Fibroblast of lung (primary cell): ENCODE results near the gene DSTN. TPM values are rescaled to one million over a fixed set of nuclear protein-coding genes. Genes with fewer than 3 reads are reported as not detected.

Source experiments
- DNase-seq, 2 donors: peaks; one replicate each; pipeline versions ENCODE4 v3.0.0 to v3.0.0-alpha.2; 2010; ENCODE audit warnings: low read depth in 2 of 2
- H2AFZ ChIP-seq: 2 replicates; pipeline ENCODE4 v1.5.1; 2012; ENCODE audit warnings: low read length, control low read depth, inconsistent platforms
- H3K27ac ChIP-seq: 2 replicates; pipeline ENCODE4 v1.5.1; 2011; ENCODE audit warnings: low read length, control low read depth; ENCODE audit not compliant: insufficient read depth
- H3K27me3 ChIP-seq: 2 replicates; pipeline ENCODE4 v1.5.1; 2011; ENCODE audit warnings: mild to moderate bottlenecking, low read length; ENCODE audit not compliant: control insufficient read depth, insufficient read depth
- H3K36me3 ChIP-seq: 2 replicates; pipeline ENCODE4 v1.5.1; 2011; ENCODE audit warnings: low read length; ENCODE audit not compliant: control insufficient read depth, insufficient read depth
- H3K4me1 ChIP-seq: 2 replicates; pipeline ENCODE4 v1.5.1; 2011; ENCODE audit warnings: low read length; ENCODE audit not compliant: control insufficient read depth, insufficient read depth; ENCODE audit errors: extremely low read depth
- H3K4me2 ChIP-seq: 2 replicates; pipeline ENCODE4 v1.5.1; 2011; ENCODE audit warnings: low read length, control low read depth; ENCODE audit not compliant: insufficient read depth; ENCODE audit errors: extremely low read depth
- H3K4me3 ChIP-seq, 4 experiments: fragments of 200-600 bp in 1 of 4; sonication (generic) in 1 of 4; replicated peaks in 1 of 4; 2 replicates each; pipeline ENCODE4 v1.5.1; 2011 to 2016; ENCODE audit warnings: low read length in 4 of 4, low read depth in 3 of 4, mild to moderate bottlenecking in 3 of 4, control low read depth in 2 of 4, inconsistent platforms in 1 of 4, mixed read lengths in 1 of 4; ENCODE audit not compliant: insufficient read depth in 1 of 4; ENCODE audit errors: control extremely low read depth in 1 of 4
- H3K79me2 ChIP-seq: 2 replicates; pipeline ENCODE4 v1.5.1; 2012; ENCODE audit warnings: mild to moderate bottlenecking, low read length, inconsistent platforms; ENCODE audit not compliant: control insufficient read depth, insufficient read depth
- H3K9ac ChIP-seq: 2 replicates; pipeline ENCODE4 v1.5.1; 2011; ENCODE audit warnings: mild to moderate bottlenecking, low read length, control low read depth; ENCODE audit not compliant: insufficient read depth
- H3K9me3 ChIP-seq: 2 replicates; pipeline ENCODE4 v1.5.1; 2012; ENCODE audit warnings: low read depth, low read length; ENCODE audit not compliant: control insufficient read depth, insufficient read depth
- H4K20me1 ChIP-seq: 2 replicates; pipeline ENCODE4 v1.5.1; 2011; ENCODE audit warnings: low read length; ENCODE audit not compliant: control insufficient read depth, insufficient read depth; ENCODE audit errors: extremely low read depth
- EZH2 ChIP-seq: IDR thresholded peaks from 2 replicates; pipeline ENCODE4 v1.5.1; 2012; ENCODE audit warnings: low read length, control low read depth, mild to moderate bottlenecking; ENCODE audit errors: missing control alignments
- polyA plus RNA-seq, 2 donors: library from polyadenylated mRNA; depleted of rRNA in 1 of 2; stranded (reverse) in 1 of 2; unstranded in 1 of 2; fragments of >200 nt; gene quantifications; 2 replicates each; pipeline ENCODE4 v1.2.1, GENCODE V29; 2011 to 2012; ENCODE audit warnings: missing spikeins in 1 of 2
- total RNA-seq: library from RNA; depleted of rRNA; stranded (reverse); fragments of >200 nt; gene quantifications from 2 replicates; pipeline ENCODE4 v1.2.1, GENCODE V29; 2014
- TF ChIP-seq, protein P1 (sequence below), 2 donors: IDR thresholded peaks in 1 of 2; conservative IDR thresholded peaks in 1 of 2; 1 replicate in 1 of 2; 2 replicates in 1 of 2; pipeline ENCODE4 v1.5.1; 2011 to 2012; ENCODE audit warnings: low read length in 2 of 2, control low read depth in 1 of 2, inconsistent platforms in 1 of 2, low read depth in 1 of 2, mild to moderate bottlenecking in 1 of 2

DSTN gene
- total and polyA plus RNA-seq, 2 donors (not counting 1 experiment from before 2014, with no cell fraction given): 289 to 737 TPM

DNA sequence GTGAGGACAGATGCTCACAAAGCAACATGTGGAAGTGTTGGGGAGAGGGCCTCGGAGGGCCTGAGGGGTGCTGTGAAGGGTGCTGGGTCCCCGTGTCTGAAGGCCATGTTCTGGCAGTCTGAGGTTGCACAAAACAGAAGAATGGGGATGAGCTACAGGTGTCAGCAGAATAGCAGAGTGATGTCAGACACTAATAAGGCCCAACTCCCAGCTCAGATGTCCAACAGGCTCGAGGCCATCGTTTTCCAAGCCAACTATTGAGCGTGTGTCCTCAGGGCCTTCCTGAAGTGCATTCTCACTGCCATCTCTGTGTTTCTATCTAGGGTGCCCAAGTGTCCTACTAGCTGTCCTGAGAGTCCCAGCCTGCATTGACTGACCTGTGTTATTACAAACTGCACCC is 46.5 kb upstream of the DSTN start:
- H2AFZ ChIP-seq: no peak overlapping the region
- H3K4me1 ChIP-seq: no peaks in the 10 kb centered on the region
- DNase-seq: no peak
- H4K20me1 ChIP-seq: no peaks in the 10 kb centered on the region
- no peaks in the 10 kb centered on the region for H3K27me3 ChIP-seq
- H3K9ac ChIP-seq: no peak overlapping the region
- TF ChIP-seq, protein P1, sequence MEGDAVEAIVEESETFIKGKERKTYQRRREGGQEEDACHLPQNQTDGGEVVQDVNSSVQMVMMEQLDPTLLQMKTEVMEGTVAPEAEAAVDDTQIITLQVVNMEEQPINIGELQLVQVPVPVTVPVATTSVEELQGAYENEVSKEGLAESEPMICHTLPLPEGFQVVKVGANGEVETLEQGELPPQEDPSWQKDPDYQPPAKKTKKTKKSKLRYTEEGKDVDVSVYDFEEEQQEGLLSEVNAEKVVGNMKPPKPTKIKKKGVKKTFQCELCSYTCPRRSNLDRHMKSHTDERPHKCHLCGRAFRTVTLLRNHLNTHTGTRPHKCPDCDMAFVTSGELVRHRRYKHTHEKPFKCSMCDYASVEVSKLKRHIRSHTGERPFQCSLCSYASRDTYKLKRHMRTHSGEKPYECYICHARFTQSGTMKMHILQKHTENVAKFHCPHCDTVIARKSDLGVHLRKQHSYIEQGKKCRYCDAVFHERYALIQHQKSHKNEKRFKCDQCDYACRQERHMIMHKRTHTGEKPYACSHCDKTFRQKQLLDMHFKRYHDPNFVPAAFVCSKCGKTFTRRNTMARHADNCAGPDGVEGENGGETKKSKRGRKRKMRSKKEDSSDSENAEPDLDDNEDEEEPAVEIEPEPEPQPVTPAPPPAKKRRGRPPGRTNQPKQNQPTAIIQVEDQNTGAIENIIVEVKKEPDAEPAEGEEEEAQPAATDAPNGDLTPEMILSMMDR (conservative IDR thresholded peaks at IDR 0.05 in 1 of 2, IDR thresholded peaks at IDR 0.05 in 1 of 2; ENCODE audit: low read depth in 1 of 2, low read length in 2 of 2): no peak
- TF ChIP-seq EZH2: no peak
- no peak overlapping the region for H3K27ac ChIP-seq
- no peaks in the 10 kb centered on the region for H3K9me3 ChIP-seq
- no peaks in the 10 kb centered on the region for H3K79me2 ChIP-seq
- H3K36me3 ChIP-seq: no peaks in the 10 kb centered on the region
- no peak overlapping the region for H3K4me3 ChIP-seq
- no peak overlapping the region for H3K4me2 ChIP-seq

DNA sequence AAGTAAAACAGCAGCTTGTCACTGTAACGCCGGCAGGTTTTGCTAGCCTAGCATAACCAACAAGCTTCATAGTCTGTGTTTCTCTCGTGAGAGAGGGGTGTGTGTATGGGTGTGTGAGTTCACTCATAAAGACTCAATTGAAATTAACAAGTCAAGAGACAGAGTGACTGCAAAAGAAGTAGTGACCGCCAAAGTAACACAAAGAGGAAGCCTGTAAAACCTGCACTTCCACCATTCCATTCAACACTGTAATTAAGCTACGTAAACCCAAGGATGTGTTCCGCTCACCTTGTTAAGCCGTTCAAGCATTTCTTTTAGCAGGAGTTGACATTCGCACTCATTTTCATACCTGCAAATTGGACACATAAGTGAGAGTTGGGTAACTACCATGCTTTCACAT is 45.3 kb upstream of the DSTN start:
- H3K36me3 ChIP-seq: no peaks in the 10 kb centered on the region
- H4K20me1 ChIP-seq: no peaks in the 10 kb centered on the region
- TF ChIP-seq EZH2: no peak
- TF ChIP-seq, protein P1 (conservative IDR thresholded peaks at IDR 0.05 in 1 of 2, IDR thresholded peaks at IDR 0.05 in 1 of 2; ENCODE audit: low read depth in 1 of 2, low read length in 2 of 2): no peak
- no peak overlapping the region for H3K9ac ChIP-seq
- no peak overlapping the region for H3K4me3 ChIP-seq
- H2AFZ ChIP-seq: no peak overlapping the region
- H3K27me3 ChIP-seq: no peaks in the 10 kb centered on the region
- H3K4me1 ChIP-seq: no peaks in the 10 kb centered on the region
- H3K4me2 ChIP-seq: no peak overlapping the region
- no peak for DNase-seq
- H3K9me3 ChIP-seq: no peaks in the 10 kb centered on the region
- no peaks in the 10 kb centered on the region for H3K79me2 ChIP-seq
- no peak overlapping the region for H3K27ac ChIP-seq

GRCh38 chr20:17525132-17525531 is 44.7 kb upstream of the DSTN start:
- no peak for TF ChIP-seq EZH2
- TF ChIP-seq, protein P1 (conservative IDR thresholded peaks at IDR 0.05 in 1 of 2, IDR thresholded peaks at IDR 0.05 in 1 of 2; ENCODE audit: low read depth in 1 of 2, low read length in 2 of 2): no peak
- Histone ChIP-seq H3K27me3 (no peaks in the 10 kb centered on the region), H4K20me1 (no peaks in the 10 kb centered on the region), H3K9me3 (no peaks in the 10 kb centered on the region), H3K4me2 (no peak overlapping the region), H3K9ac (no peak overlapping the region), H2AFZ (no peak overlapping the region), H3K4me3 (no peak overlapping the region), H3K4me1 (no peaks in the 10 kb centered on the region), H3K27ac (no peak overlapping the region), H3K79me2 (no peaks in the 10 kb centered on the region), H3K36me3 (no peaks in the 10 kb centered on the region)
- DNase-seq: no peak
